AML-193 (cell line): ENCODE results near the gene PLCH2.
A peak's percentile ranks its signal among the peaks of the same experiment; 100 is the strongest.

Experiments
- DNase-seq, 2 experiments: peaks; one replicate each; lab custom pipeline; 2025; lab: John Stamatoyannopoulos, UW

Gene PLCH2

DNA sequence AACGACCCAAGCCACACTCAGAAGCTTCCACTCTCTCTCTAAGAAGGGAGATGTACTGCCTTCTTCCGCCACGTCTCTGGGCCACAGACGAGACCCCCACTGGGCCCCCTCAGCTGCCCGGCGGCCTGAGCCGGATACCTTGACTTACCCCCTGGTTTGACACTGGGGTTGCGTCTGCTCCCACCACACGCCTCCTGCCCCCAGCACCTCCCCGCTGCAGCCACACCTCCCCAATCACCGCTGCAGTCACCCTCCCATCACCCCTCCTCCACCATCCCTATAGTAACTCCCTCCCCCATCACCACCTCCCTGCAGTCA, 39.6 kb downstream of the PLCH2 start:
- DNase-seq: no peak

DNA sequence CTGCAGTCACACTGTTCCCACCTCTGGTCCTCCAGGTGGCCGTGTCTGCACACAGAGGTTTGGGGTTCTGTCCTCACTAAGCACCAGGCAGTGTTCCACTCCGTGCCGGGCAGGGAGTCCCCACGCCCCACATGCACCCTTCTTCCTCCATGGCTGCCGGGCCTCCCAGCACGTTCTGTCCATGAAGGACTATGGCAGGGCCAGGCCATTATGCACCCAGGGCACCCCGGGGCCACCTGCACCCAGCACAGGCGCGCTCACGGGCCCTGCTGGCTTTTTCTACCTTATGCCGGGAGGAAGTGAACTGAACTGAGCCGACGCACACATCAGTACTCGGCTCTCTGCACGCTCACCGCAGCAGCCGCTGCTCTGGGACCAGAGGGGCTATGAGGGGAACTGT, 40.0 kb downstream of the PLCH2 start:
- DNase-seq: no peak

DNA sequence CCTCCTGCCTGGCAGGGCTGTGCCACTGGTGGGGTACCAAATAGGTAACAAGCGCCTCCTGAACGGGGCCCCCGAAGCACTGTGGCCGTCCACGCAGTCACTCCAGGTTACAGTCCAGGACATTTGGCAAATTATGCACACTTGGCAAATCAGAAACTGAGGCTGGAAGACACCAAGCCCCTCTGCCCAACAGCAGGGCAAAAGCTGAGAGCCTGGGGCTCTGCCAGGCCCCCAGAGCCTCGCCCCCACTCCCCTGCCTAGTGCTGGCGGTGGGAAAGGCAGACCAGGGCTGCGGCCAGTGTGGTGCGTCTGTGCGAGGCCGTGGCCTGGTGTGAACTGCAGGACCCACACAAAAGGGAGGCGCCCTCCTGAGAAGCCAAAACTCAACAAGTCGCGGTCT, 40.9 kb downstream of the PLCH2 start:
- no peak for DNase-seq

DNA sequence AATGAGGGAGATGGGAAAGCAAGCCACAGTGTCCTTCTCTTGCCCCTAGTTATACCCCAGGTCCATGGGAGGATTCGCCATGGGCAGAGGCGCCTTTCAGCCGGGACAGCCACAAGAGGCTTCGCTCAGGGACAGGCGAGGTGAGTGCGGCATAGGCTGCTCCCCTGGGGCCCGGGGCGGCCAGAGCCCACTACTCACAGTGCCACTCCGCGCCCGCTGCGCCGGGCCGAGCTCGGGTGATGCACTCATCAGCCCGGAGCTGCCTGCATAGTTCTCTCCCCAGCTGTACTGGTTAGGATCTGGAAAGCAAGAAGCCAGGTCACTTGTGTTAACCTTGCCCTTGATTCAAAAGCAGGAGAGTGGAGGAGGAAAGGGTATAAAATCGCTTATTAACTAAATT, 41.9 kb downstream of the PLCH2 start:
- no peak for DNase-seq

GRCh38 chr1:2518528-2518927, 42.4 kb downstream of the PLCH2 start:
- no peak for DNase-seq

GRCh38 chr1:2519029-2519685, 43.1 kb downstream of the PLCH2 start:
- no peak for DNase-seq

- DNase-seq: no peak
These were observed 43.6 kb downstream of the PLCH2 start for GRCh38 chr1:2519729-2520128.

GRCh38 chr1:2520206-2520605, 44.1 kb downstream of the PLCH2 start:
- DNase-seq: no peak

DNA sequence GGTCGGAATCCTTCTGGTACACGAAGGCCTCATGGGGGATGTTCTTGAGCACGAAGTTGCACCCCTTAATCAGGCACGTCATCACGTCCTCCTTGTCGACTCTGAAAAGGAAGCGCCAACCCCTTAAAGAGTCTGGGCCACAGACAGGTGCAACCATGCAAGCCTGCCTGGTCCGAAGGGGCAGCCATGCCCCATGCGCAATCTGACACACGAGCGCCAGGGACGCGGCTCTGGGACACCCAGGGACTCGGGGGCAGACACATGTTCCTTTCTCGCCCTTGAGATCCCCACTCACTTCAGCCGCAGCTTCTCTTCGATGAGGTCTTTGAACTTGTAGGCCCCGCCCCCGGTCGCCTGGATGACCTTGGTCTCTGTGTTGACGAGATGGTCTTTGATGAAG, 44.7 kb downstream of the PLCH2 start:
- no peak for DNase-seq

GRCh38 chr1:2522230-2522629, 46.1 kb downstream of the PLCH2 start:
- DNase-seq: no peak

DNA sequence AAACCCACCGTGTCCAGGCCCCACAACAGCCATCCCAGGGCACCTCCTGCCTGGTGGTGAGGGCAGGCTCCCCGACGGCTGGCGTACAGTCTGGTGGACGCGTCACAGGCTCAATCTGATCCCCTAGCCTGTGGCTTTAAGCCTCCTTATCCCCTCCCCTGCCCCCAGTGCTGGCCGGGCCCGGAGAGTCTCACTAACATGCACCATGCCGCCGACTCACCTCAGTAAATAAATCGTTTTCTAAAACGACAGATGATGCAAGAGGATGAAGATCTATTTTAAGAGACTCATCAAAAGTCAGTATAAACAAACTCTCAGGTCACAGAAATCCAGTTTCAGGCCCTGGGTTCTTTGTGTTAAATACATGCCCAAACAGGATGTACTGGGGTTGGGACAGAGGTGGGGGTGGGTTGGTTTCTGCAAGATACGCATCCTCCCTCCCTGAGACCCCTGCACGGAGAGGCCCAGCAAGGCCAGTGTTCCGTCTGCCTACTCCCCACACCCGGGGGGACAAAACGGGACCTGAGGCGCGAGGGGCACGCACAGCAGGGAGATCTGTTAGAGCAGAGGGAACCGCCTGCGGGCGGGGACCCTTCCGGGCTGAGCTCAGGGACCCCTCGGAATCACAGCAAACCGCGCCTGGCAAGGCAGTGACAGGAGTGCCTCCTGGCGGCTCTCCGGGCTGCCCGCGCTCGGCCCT, 47.3 kb downstream of the PLCH2 start:
- DNase-seq: no peak

DNA sequence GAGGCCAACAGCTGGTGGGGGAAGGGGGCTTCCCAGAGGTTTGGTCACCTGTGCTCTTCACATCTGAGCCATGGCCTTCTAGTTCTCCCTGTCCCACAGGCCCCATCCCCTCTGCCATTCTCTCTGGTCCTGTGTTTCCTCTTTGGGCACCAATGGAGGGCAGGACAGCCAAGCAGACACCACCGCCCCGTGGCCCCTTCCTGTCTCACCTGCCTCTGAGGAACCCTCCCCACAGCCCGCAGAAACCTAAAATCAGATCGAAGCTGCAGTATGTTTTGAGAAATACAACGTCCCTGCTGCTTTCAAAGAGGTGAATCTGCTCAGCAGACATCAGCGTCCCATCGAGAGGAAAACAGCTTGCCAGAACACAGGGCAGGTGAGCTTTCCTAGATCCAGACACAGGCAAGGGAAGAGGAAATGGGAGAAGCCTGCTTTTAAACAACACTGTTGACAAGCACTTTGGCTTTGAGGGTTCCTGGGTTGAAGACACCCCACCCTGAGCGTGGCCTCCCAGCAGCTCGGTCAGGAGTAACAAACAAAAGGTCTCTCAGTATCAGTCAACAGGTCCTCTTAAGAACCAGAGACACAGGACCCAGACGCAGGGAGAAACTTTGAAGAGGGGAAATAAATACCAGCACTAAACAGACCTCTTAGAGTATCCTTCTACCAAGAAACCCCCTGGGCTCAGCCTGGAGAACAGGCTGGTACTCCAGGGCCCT, 48.0 kb downstream of the PLCH2 start:
- no peak for DNase-seq

DNA sequence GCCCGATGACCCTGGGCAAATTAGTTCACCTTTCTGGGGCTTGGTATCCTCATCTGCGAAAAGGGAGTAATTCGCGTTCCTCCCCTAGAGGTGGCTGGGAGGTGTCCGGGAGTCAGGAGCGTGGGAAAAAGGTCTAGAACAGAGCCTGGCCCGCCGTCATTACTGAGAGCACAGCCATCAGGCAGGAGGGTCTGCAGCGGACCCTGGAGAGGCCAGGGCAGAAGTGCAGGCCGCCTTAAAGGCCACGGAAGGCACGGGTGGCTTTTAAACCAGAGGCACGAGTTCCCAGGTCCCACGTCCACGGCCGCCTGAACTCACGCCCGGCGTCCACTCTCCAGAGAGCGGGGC, 49.5 kb downstream of the PLCH2 start:
- no peak for DNase-seq

- DNase-seq: peak; percentile 82 to 85
These were observed 50.1 kb downstream of the PLCH2 start, which contains the start of gene PANK4 for GRCh38 chr1:2525920-2526823. PANK4 (minus strand) TSS chr1:2526596; CDS start chr1:2526587, 9 bp downstream.

DNA sequence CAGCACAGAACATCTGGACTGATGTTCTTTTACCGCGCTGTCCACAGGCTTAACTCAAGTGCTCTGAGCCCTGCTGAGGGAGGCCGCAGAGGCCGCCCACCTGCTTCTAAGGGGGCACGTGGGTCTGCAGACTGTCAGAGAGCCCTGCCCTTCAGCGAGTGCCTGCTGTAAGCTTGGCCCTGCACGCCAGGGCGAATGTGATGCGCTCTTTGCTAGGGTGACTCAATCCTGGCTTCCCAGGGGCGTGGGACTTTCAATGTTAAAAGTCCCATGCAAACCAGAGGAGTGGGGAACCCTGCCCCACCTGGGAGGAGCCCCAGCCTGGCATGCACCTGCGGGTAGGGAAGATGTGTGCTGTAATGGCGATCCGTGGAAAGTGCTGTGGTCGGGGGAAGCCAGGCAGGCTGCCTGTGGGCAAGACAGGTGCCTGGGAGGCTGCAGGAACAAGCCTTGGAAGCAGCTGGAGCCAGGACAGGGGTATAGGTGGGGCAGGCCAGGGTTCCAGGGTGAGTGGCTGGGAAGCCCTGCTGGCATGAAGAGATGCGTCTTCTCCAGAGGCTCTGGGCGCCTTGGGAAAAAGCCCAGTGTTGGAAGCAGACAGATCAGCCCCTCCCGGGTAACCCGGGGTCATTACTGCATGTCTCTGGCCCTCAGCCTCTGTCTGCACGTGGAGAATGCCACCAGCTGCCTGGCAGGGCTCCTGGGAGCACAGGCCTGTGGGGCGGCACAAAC, 50.9 kb downstream of the PLCH2 start:
- no peak for DNase-seq

- DNase-seq: no peak
These were observed 51.4 kb downstream of the PLCH2 start for GRCh38 chr1:2527556-2527860.

DNA sequence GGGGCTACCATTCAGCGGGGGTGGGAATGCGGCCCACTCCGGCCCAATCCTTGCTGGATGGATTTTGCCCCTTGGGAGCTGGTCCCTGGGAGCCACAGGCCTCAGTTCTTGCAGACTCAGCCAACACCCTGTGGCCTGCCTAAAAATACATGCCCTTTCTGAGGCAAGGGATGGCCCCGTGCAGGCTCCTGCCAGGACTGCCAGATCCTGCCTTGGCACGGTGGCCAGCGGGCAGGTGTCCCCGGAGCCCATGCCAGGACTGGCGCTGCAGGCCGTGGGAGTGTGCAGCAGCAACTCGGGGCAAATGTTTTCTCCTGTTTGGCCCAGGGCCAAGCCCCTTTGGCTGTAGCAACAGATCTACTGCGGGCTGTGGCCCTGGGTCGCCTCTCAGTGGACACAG, 51.9 kb downstream of the PLCH2 start:
- no peak for DNase-seq

DNA sequence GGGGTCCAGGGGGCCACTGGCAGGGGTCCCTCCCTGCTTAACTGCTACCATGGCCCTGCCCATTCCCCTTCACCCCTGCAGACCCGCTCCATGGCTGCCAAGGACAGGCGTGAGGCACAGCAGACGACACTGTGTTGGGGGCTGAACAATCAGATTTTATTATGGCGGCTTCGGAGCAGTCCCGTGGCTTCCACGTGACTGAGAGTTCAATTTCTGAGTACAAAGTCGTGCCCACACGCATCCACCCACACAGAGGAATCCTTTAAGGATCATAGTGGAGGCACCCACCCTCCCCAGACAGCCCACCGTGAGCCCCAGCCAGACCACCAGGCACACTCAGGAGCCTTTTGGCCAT, 52.5 kb downstream of the PLCH2 start:
- DNase-seq: no peak

GRCh38 chr1:2528966-2529783, 53.1 kb downstream of the PLCH2 start:
- no peak for DNase-seq

DNA sequence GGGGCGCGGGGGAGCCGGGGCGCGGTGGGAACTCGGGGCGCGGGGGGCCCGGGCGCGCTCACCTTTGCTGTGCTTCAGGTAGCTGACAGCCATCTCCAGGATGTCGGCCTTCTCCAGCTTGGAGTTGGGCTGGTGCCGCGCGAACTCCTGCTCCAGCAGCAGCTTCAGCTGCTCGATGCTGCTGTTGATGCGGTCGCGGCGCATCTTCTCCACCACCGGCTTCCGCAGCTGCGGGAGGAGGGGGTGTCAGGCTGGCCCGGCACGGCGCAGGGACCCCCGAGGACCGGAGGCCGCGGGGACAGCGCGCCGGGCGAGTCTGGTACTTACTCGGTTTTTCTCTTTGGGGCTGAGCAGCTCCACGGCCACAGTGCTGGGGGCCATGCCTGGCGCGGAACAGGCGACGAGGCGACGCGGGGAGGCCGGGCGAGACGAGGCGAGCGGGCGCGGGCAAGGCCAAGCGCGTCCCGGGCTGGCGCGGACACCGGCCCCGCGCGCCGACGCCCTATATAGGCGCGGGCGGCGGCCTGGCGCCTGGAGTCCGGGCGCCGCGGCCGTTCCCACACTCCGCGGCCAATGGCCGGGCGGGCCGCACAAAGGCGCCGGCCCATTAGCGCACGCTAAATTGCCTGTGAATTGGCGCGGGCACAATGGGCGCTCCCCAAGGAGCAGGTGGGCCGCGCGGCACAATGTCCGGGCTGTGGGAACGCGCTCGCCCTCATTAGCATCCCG, 53.9 kb downstream of the PLCH2 start, which contains the start of gene HES5:
TSS of gene HES5 (minus strand) at position 480 of the 729 bp plus-strand sequence. CDS start at position 381, 99 bp downstream.
- DNase-seq: no peak
